Measurements from ENCODE around the gene SLC6A6.

The SLC6A6 gene

GRCh38 chr3:14372587-14372986, 29.8 kb upstream of the SLC6A6 start:
- no peak for DNase-seq (ENCODE audit: low read depth)

DNA sequence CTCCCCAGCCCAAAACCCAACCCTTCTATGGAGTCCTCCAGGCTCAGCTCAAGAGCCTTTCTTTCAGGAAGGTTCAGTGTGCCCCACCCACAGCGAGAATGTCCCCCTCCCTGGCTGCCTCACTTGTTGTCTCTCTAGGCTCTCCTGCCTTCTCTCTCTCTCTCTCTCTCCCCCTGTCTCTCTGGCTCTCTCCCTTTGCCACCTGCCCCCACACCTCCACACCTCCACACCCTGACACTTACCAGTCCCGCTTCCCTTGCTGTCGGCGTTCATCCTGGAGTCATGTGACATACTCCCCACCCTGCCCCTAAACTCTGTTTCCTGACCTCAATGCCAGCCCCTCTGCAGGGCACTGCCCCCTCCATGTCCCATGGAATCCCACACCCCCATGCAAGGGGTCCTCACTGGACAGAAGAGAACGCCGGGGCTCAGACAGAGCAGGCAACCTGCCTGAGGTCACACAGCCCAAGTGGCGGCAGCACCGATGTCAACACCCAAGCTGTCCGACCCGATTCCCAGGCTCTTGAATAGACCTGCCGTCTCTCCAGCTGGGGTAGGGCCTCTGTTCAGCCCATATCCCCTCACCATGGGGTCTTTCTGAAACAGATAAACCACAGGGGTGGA, 28.5 kb upstream of the SLC6A6 start:
- DNase-seq (ENCODE audit: low read depth): no peak

DNA sequence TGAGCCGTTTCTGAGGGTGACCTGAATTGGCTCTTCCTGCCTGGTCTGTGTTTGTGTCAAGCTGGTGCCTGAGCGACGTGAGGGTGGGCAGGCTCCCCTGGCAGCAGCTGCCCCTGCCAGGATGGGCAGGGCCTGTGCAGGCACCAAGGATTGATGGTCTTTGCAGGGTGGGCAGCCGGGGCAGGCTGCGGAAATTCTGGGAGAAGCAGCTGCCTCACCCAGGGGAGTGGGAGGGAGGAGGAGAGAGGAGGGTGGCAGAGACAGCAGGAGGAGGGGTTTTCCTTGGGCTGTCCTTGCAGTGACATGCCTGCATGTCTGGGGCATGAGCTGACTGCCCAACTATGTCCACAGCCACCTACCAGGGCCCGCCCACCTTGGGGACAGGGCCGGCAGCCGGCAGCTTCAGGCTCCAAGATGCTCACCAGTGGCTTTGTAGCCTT, 27.9 kb upstream of the SLC6A6 start:
- DNase-seq (ENCODE audit: low read depth): no peak

GRCh38 chr3:14375192-14375591, 27.2 kb upstream of the SLC6A6 start:
- DNase-seq (ENCODE audit: low read depth): no peak

- DNase-seq (ENCODE audit: low read depth): no peak
Observed at GRCh38 chr3:14376348-14377043, 25.9 kb upstream of the SLC6A6 start.

GRCh38 chr3:14377044-14377837, 25.2 kb upstream of the SLC6A6 start:
- DNase-seq (ENCODE audit: low read depth): no peak

- peak; percentile 10 for DNase-seq (ENCODE audit: low read depth)
Observed at GRCh38 chr3:14377838-14378169, 24.6 kb upstream of the SLC6A6 start.

DNA sequence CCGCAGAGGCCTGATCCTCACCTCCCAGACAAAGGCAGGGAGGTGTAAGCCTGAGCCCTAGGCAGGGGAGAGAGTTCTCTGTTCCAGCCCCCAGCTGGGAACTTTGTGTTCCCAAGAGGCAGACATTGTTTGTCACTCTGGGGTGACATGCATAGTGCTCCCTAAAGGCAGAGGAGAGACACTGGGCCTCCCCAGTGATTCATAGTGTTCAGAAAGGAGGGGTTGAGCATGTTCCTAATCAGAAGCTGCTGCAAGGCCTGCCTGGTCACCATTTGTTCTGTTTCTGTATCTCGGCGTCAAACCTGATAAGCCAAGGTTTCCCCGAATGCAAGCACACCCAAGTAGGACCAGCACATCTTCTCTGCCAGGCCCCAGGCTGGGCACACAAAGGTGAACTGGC, 24.0 kb upstream of the SLC6A6 start:
- no peak for DNase-seq (ENCODE audit: low read depth)

DNA sequence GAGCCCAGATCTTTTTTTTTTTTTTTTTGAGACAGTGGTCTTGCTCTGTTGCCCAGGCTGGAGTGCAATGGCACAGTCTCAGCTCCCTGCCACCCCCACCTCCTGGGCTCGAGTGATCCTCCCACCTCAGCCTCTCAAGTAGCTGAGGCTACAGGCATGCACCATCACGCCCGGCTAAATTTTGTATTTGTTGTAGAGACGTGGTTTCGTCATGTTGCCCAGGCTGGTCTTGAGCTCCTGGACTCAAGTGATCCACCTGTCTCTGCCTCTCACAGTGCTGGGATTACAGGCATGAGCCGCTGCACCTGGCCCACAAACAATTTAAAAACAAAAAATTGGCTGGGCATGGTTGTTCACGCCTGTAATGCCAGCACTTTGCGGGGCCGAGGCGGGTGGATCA, 22.6 kb upstream of the SLC6A6 start:
- no peak for DNase-seq (ENCODE audit: low read depth)

GRCh38 chr3:14386254-14386653, 16.2 kb upstream of the SLC6A6 start:
- DNase-seq (ENCODE audit: low read depth): no peak

DNA sequence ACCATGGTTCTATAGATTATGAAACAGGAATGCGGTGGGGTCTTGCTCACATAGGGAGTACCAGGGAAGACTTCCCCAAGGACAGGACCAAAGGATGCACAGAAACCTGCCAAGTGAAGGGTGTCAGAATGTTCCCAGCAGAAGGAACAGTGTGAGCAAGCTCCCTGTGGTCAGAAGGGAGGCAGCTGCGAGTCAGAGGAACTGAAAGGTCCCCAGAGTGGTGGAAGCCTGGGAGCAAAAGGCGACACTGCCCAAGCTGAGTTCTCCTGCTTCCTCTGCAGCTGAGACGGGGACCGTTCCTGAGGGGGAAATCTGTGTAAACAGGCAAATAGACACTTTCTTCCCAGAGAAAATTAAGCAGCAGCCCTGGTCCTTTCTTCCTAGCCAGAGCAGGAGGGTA, 14.2 kb upstream of the SLC6A6 start:
- DNase-seq (ENCODE audit: low read depth): no peak

GRCh38 chr3:14389166-14389606, 13.2 kb upstream of the SLC6A6 start:
- DNase-seq (ENCODE audit: low read depth): no peak

DNA sequence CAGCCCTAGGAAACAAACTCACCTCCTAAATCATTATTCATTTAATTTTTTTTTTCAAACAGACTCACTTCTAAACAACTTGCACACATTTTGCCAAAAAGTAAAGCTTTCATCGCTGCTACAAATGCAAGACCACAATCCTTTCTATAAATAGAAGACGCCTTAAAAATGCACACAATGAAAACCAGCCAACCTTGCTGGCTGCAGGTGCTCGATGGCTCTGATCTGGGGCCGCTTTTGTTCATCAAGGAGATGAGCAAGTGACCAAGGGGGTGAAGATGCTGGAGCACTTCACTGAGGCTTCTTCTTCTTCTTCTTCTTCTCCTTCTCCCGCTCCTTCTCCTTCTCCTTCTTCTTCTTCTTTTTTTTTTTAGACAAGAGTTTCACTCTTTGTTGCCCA, 12.7 kb upstream of the SLC6A6 start:
- no peak for DNase-seq (ENCODE audit: low read depth)

DNA sequence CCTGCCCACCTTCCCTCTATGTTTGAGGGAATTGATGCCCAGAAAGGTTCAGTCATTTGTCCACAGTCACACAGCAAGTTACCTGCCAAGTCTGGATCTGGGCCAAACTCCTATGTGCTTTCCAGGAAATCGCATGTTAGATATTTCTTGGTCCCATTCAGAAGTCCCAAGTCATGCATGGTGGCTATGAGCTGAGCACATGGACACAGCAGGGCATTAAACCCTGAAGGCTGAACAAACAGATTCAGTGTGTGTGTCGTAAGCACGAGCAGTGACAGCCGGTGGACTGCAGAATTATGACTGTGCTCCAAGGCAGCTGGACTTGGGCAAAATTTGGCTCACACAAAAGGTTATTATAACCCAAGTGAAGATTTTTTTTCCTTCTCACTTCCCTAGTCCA, 11.4 kb upstream of the SLC6A6 start:
- DNase-seq (ENCODE audit: low read depth): no peak

- no peak for DNase-seq (ENCODE audit: low read depth)
Observed at GRCh38 chr3:14392231-14392630, 10.2 kb upstream of the SLC6A6 start.

DNA sequence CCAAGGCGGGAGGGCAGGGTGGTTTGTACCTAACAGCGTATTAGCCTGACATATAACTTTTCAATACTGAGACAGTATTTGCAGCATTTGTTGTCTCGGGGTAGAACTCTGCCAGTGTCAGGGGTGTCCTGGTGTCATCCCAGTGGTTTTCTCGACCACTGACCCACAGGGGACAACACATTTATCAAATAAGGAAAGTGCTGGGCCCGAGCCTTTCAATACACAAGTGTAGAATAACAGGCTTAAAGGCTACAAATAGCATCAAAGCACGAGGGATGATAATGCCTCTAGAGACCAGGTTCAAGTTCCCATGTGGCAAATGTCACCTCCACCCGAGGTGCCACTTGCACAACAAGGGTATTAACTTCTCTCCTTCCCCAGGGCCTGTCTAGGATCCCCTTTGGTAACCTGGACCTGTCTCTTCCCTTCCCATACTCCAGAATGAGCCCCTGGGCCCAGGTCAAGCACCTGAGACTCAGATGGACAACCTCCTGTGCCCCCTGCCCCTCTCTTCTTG, 9.5 kb upstream of the SLC6A6 start:
- DNase-seq (ENCODE audit: low read depth): no peak

GRCh38 chr3:14393440-14394106, 8.8 kb upstream of the SLC6A6 start:
- DNase-seq (ENCODE audit: low read depth): no peak

DNA sequence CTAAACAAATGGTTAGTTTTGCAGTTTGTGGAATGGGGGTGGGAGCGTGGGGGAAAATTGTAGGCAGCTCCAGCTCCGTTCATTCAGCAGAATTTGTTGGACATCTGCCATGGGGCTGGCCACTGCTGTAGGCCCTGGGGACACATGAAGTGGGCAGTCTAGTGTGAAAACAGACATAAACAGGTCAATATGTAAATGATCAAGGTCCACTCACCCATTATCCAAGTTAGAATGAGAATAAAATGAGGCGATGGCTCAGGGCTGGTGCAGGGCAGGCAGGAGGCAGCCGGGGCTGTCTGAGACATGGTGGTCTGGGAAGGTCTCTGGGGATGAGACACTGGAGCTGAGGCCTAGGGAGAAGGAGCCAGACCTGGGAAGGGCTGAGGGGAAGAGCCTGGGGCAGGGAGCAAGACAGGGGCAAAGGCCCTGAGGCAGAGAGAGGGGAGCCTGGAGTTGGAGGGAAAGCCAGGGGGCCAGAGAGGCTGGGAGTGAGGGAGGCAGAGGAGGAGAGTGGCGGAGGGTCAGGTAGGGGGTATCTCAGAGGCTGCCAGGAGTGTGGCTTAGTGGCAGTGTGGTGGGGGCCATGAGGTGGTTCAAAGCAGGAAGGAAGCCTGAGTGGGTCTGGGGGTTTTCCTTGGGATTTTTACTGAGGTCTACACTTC, 6.2 kb upstream of the SLC6A6 start:
- DNase-seq (ENCODE audit: low read depth): no peak

- DNase-seq (ENCODE audit: low read depth): no peak
Observed at GRCh38 chr3:14397046-14397445, 5.4 kb upstream of the SLC6A6 start.

DNA sequence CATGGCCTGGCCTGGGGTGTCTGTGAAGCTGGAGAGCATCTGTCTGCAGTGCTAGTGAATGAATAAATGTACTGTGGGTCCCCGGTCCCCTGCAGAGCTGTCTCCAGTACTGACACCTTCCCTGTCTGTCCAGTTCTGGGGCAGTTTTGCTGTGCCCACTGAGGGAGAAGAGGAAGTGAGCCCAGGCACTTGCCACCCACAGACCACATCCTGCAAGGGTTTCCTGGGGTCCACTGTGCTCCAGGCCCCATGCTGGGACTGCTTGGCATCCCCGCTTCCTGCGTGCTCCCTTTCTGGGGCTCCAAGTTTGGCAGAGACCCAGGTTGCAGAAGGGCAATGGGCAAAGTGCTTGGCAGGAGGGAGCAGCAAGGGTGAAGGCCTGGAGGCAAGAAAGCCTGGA, 4.9 kb upstream of the SLC6A6 start:
- no peak for DNase-seq (ENCODE audit: low read depth)

DNA sequence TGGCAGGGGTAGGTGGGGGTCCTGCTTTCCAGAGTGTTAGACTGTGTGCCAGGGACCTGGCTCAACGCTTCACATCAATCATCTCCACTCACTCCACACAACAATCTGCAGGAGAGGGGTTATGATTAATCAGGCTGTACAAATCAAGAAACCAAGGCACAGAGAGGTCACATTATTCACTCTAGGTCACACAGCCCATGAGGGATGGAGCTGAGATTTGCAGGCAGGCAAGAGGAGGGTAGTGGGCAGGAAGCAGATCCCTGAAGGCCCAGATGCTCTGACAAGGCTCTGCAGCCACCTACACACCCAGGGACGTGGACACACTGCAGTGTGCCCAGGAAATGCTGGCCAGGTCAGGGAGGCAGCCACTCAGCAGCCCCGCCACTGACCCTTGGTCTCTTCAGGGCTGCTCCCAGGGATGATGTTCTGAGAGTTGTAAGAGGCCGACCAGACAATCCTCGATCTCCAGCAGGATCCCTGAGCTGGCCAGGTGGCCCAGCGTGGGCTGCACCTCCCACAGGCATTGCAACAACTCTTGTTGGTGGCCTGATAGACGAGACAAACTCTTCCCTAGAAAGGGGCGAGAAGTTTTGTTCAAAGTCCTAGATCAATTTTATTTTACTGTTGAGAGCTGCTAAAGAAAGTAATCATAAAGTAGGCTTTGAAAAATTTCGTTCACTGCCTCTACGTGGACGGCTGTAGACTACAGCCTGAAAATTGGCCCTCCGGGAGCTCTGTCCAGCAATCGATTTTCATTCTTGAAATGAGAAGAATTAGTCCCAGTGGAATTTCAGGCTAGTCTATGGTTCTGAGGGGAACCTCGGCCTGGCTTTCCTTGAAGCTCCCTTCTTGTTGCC, 4.2 kb upstream of the SLC6A6 start:
- DNase-seq (ENCODE audit: low read depth): no peak

Measured in stimulated activated CD8-positive, alpha-beta memory T cell treated with anti-CD3 and anti-CD28 coated beads, Interleukin-4, amount 100 ng/mL, for 24 hours (primary cell).